Hepatocyte (in vitro differentiated cells): ENCODE results near the gene OR2M5.

Source experiments
- EZH2phosphoT487 ChIP-seq: fragments of 200-600 bp; sonication (generic); IDR thresholded peaks from one replicate; pipeline ENCODE4 v1.6.1; 2018; ENCODE audit warnings: antibody characterized with exemption, mild to moderate bottlenecking, low read depth, moderate library complexity; ENCODE audit not compliant: unreplicated experiment, severe bottlenecking
- TF ChIP-seq, protein P1 (sequence below): fragments of 200-600 bp; sonication (generic); IDR thresholded peaks from 2 replicates; pipeline ENCODE4 v1.5.1; 2016; ENCODE audit warnings: antibody characterized with exemption, mild to moderate bottlenecking; ENCODE audit not compliant: poor library complexity

DNA sequence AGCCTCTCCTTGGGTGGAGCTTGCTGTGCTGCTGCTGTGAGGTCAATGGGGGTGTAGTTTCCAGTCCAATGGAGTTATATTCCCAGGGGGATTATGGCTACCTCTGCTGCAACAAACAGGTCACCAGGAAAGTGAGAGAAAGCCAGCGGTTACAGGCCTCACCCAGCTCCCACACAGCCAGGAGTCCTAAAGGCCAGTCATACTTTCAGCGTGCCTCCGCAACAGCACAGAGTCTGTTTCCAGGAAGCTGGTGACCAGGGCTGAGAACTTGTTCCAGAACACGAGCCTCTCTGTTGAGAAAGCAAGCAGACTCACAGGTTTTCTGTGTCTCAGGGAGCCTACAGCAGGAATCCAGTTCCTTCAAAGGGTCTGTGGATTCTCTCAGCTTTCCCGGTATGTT, 17.3 kb upstream of the OR2M5 start:
- TF ChIP-seq, protein P1, sequence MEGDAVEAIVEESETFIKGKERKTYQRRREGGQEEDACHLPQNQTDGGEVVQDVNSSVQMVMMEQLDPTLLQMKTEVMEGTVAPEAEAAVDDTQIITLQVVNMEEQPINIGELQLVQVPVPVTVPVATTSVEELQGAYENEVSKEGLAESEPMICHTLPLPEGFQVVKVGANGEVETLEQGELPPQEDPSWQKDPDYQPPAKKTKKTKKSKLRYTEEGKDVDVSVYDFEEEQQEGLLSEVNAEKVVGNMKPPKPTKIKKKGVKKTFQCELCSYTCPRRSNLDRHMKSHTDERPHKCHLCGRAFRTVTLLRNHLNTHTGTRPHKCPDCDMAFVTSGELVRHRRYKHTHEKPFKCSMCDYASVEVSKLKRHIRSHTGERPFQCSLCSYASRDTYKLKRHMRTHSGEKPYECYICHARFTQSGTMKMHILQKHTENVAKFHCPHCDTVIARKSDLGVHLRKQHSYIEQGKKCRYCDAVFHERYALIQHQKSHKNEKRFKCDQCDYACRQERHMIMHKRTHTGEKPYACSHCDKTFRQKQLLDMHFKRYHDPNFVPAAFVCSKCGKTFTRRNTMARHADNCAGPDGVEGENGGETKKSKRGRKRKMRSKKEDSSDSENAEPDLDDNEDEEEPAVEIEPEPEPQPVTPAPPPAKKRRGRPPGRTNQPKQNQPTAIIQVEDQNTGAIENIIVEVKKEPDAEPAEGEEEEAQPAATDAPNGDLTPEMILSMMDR, result no peak
- TF ChIP-seq EZH2phosphoT487, result no peak
